NCI-H2227 (cell line): Measurements from ENCODE around the gene OR11G2.
"Not testable (repeated sequence)": the region's sequence is repeated elsewhere in the genome, so short reads cannot be mapped to it uniquely, and the experiment has no call there.

Source experiments
- DNase-seq: peaks from one replicate; lab custom pipeline; 2025; ENCODE audit not compliant: unreplicated experiment; lab: John Stamatoyannopoulos, UW

Gene OR11G2

GRCh38 chr14:20219033-20219432, 28.3 kb downstream of the OR11G2 start:
- DNase-seq: no peak

GRCh38 chr14:20223410-20223809, 32.7 kb downstream of the OR11G2 start, which contains the start of gene OR11H6:
Gene OR11H6, plus strand, starts transcription at chr14:20223710. Its CDS starts 0 bp downstream, at chr14:20223710.
- no peak for DNase-seq

DNA sequence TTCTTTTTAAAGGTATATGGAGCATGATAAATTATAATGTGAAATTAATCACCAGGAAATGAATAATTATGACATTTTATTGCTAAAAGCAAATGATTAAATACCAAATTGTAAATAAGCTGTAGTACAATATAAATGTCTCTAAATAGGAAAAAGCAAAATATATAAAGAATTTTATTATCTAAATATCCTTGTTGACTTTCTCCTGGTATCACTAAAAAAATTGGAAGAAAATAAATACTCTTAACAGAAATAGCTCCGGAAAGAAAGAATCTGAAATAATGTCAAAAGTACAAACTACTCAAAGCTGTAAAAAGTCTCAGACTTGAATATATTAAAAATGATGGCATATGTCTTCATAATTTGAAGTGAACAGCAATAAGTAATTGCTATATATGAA, 38.0 kb downstream of the OR11G2 start, which contains the start of gene OR11H7:
Gene OR11H7 (plus strand): TSS at position 301 of the 400 bp plus-strand sequence.
- no peak for DNase-seq

DNA sequence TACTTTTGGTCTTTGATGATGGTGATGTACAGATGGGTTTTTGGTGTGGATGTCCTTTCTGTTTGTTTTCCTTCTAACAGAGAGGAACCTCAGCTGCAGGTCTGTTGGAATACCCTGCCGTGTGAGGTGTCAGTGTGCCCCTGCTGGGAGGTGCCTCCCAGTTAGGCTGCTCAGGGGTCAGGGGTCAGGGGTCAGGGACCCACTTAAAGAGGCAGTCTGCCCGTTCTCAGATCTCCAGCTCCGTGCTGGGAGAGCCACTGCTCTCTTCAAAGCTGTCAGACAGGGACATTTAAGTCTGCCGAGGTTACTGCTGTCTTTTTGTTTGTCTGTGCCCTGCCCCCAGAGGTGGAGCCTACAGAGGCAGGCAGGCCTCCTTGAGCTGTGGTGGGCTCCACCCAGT, 44.7 kb downstream of the OR11G2 start:
- DNase-seq: not testable (repeated sequence)

GRCh38 chr14:20247646-20248246, 57.0 kb downstream of the OR11G2 start:
- no peak for DNase-seq
